ENCODE data around the gene ANO3. TPM values are rescaled to one million over a fixed set of nuclear protein-coding genes. Genes with fewer than 3 reads are reported as not detected.

The ANO3 gene
- total RNA-seq, 4 donors from 2014 or later = 0.18 to 0.47 TPM; not detected in 2

- Histone ChIP-seq H3K36me3 (no peaks in the 10 kb centered on the region), H3K9me3 (no peaks in the 10 kb centered on the region), H3K27me3 (no peaks in the 10 kb centered on the region), H3K4me3 (no peak overlapping the region), H3K27ac (no peak overlapping the region), H3K4me1 (no peaks in the 10 kb centered on the region)
- TF ChIP-seq POLR2A (IDR thresholded peaks at IDR 0.05) (no peak), CTCF (IDR thresholded peaks at IDR 0.05) (no peak)
- DNase-seq = no peak
Observed at GRCh38 chr11:26550022-26550421, 218.1 kb downstream of the ANO3 start.

GRCh38 chr11:26551186-26551801 is 219.4 kb downstream of the ANO3 start:
- Histone ChIP-seq H3K9me3 (no peaks in the 10 kb centered on the region), H3K4me3 (no peak overlapping the region), H3K36me3 (no peaks in the 10 kb centered on the region), H3K27me3 (no peaks in the 10 kb centered on the region), H3K27ac (no peak overlapping the region), H3K4me1 (no peaks in the 10 kb centered on the region)
- TF ChIP-seq POLR2A (IDR thresholded peaks at IDR 0.05) (no peak), CTCF (IDR thresholded peaks at IDR 0.05) (no peak)
- DNase-seq = no peak

GRCh38 chr11:26553182-26553581 is 221.3 kb downstream of the ANO3 start:
- no peaks in the 10 kb centered on the region for H3K27me3 ChIP-seq
- no peaks in the 10 kb centered on the region for H3K36me3 ChIP-seq
- no peaks in the 10 kb centered on the region for H3K4me1 ChIP-seq
- no peaks in the 10 kb centered on the region for H3K9me3 ChIP-seq
- no peak for DNase-seq
- H3K27ac ChIP-seq = no peak overlapping the region
- TF ChIP-seq CTCF (IDR thresholded peaks at IDR 0.05) (no peak), POLR2A (IDR thresholded peaks at IDR 0.05) (no peak)
- no peak overlapping the region for H3K4me3 ChIP-seq

GRCh38 chr11:26554455-26554854 is 222.5 kb downstream of the ANO3 start:
- H3K9me3 ChIP-seq = no peaks in the 10 kb centered on the region
- no peak for DNase-seq
- H3K36me3 ChIP-seq = no peaks in the 10 kb centered on the region
- no peak for TF ChIP-seq POLR2A (IDR thresholded peaks at IDR 0.05)
- no peak overlapping the region for H3K27ac ChIP-seq
- H3K4me1 ChIP-seq = no peaks in the 10 kb centered on the region
- H3K4me3 ChIP-seq = no peak overlapping the region
- no peaks in the 10 kb centered on the region for H3K27me3 ChIP-seq

GRCh38 chr11:26556582-26556981 is 224.7 kb downstream of the ANO3 start:
- Histone ChIP-seq H3K9me3 (no peaks in the 10 kb centered on the region), H3K27ac (no peak overlapping the region), H3K36me3 (no peaks in the 10 kb centered on the region), H3K4me1 (no peaks in the 10 kb centered on the region), H3K4me3 (no peak overlapping the region), H3K27me3 (no peaks in the 10 kb centered on the region)
- TF ChIP-seq POLR2A (IDR thresholded peaks at IDR 0.05) = no peak
- no peak for TF ChIP-seq CTCF (IDR thresholded peaks at IDR 0.05)
- no peak for DNase-seq

GRCh38 chr11:26557666-26558065 is 225.7 kb downstream of the ANO3 start:
- Histone ChIP-seq H3K4me1 (no peaks in the 10 kb centered on the region), H3K27ac (no peak overlapping the region), H3K36me3 (no peaks in the 10 kb centered on the region), H3K4me3 (no peak overlapping the region), H3K9me3 (no peaks in the 10 kb centered on the region), H3K27me3 (no peaks in the 10 kb centered on the region)
- DNase-seq = no peak
- TF ChIP-seq CTCF (IDR thresholded peaks at IDR 0.05) = no peak
- TF ChIP-seq POLR2A (IDR thresholded peaks at IDR 0.05) = no peak
